A549 (cell line): ENCODE data around the gene SLC25A19. TPM values are rescaled to one million over a fixed set of nuclear protein-coding genes. Genes with fewer than 3 reads are reported as not detected.

Experiments used
- ATAC-seq, 2 experiments: fragments of 200-7000 bp in 1 of 2; fragments of >200 bp in 1 of 2; cut with Nextera tagmentation in 1 of 2; cut with Tn5 transposase in 1 of 2; 3 replicates each; pipeline versions ENCODE4 v1.8.0 to v1.9.1; 2018 to 2020; ENCODE audit warnings: mild to moderate bottlenecking in 1 of 2, moderate library complexity in 1 of 2
- CTCF ChIA-PET: fragments of 300-600 bp; sonication (Branson Sonifier 250); formaldehyde crosslinking; extraction: SDS; loops from one replicate; lab custom pipeline; 2021; ENCODE audit warnings: antibody characterized with exemption, inconsistent platforms; lab: Yijun Ruan, JAX
- POLR2A ChIA-PET: fragments of 350-600 bp; formaldehyde crosslinking; extraction: SDS; loops from one replicate; lab custom pipeline; 2021; ENCODE audit warnings: antibody characterized with exemption, inconsistent platforms; lab: Yijun Ruan, JAX
- DNase-seq, 2 experiments: peaks; one replicate each; pipeline versions ENCODE4 v3.0.0 to v3.0.0-alpha.2; 2011 to 2016; ENCODE audit warnings: low read depth in 1 of 2, low spot score in 1 of 2
- FAIRE-seq: peaks from 2 replicates; lab custom pipeline; 2011; peaks lifted over from hg19 to GRCh38; lab: Jason Lieb, UNC
- H3K27ac ChIP-seq, 2 experiments: fragments of >200 bp; sonication (Bioruptor Twin); formaldehyde crosslinking; 3 replicates each; pipeline ENCODE4 v1.5.1; 2016 to 2017
- H3K4me1 ChIP-seq: fragments of >200 bp; sonication (Bioruptor Twin); formaldehyde crosslinking; 3 replicates; pipeline ENCODE4 v1.6.1; 2016
- H3K4me2 ChIP-seq: fragments of >200 bp; sonication (Bioruptor Twin); formaldehyde crosslinking; 3 replicates; pipeline ENCODE4 v1.6.1; 2016
- H3K4me3 ChIP-seq: fragments of >200 bp; sonication (Bioruptor Twin); formaldehyde crosslinking; 3 replicates; pipeline ENCODE4 v1.5.1; 2016
- H3K9me3 ChIP-seq: fragments of >200 bp; sonication (Bioruptor Twin); formaldehyde crosslinking; 3 replicates; pipeline ENCODE4 v1.6.1; 2016
- CTCF ChIP-seq: fragments of >200 bp; sonication (Bioruptor Twin); formaldehyde crosslinking; IDR thresholded peaks from 3 replicates; pipeline ENCODE4 v1.5.1; 2016
- E2F6 ChIP-seq: IDR thresholded peaks from 2 replicates; pipeline ENCODE4 v1.6.1; 2012; ENCODE audit warnings: low read depth, borderline replicate concordance
- EHF ChIP-seq: fragments of 250-450 bp; sonication (Bioruptor Pico); IDR thresholded peaks from 2 replicates; pipeline ENCODE4 v1.5.0; 2020; ENCODE audit warnings: mild to moderate bottlenecking
- EHMT2 ChIP-seq: fragments of 200-600 bp; sonication (generic); IDR thresholded peaks from 2 replicates; pipeline ENCODE4 v1.6.1; 2016; ENCODE audit warnings: antibody characterized with exemption, low read depth, mild to moderate bottlenecking, moderate library complexity
- ELK1 ChIP-seq: fragments of 150-350 bp; IDR thresholded peaks from 2 replicates; pipeline ENCODE4 v1.6.1; 2014; ENCODE audit warnings: low read depth, mild to moderate bottlenecking, low read length
- FOSL2 ChIP-seq, 2 experiments: fragments of 450-650 bp in 1 of 2; fragments of >200 bp in 1 of 2; sonication (Bioruptor Twin) in 1 of 2; formaldehyde crosslinking; IDR thresholded peaks; 2 replicates each; pipeline versions ENCODE4 v1.5.0 to v1.6.1; 2016 to 2020; ENCODE audit warnings: mild to moderate bottlenecking in 1 of 2, moderate library complexity in 1 of 2
- HDAC2 ChIP-seq: fragments of 200-600 bp; sonication (generic); IDR thresholded peaks from 2 replicates; pipeline ENCODE4 v1.6.1; 2016
- HOXB13 ChIP-seq: fragments of 250-450 bp; sonication (Bioruptor Pico); IDR thresholded peaks from 2 replicates; pipeline ENCODE4 v1.5.0; 2020; ENCODE audit warnings: low read depth, mild to moderate bottlenecking, moderate library complexity
- JUN ChIP-seq, 2 experiments: fragments of >200 bp; sonication (Bioruptor Twin); formaldehyde crosslinking; IDR thresholded peaks; 2 replicates in 1 of 2; 3 replicates in 1 of 2; pipeline ENCODE4 v1.6.1; 2016 to 2017
- JUNB ChIP-seq: fragments of >200 bp; sonication (Bioruptor Twin); formaldehyde crosslinking; IDR thresholded peaks from 2 replicates; pipeline ENCODE4 v1.6.1; 2016
- MAZ ChIP-seq: fragments of 150-350 bp; IDR thresholded peaks from 2 replicates; pipeline ENCODE4 v1.6.1; 2014; ENCODE audit warnings: antibody characterized with exemption, low read depth, low read length, borderline replicate concordance
- PHF8 ChIP-seq: fragments of 200-600 bp; sonication (generic); IDR thresholded peaks from 2 replicates; pipeline ENCODE4 v1.6.1; 2016; ENCODE audit warnings: low read depth, mild to moderate bottlenecking, antibody characterized with exemption, moderate library complexity, borderline replicate concordance
- POLR2A ChIP-seq: IDR thresholded peaks from 2 replicates; pipeline ENCODE4 v1.6.1; 2012; ENCODE audit warnings: mild to moderate bottlenecking, low read length
- POLR2AphosphoS2 ChIP-seq: conservative IDR thresholded peaks from 2 replicates; pipeline ENCODE4 v1.6.1; 2012; ENCODE audit warnings: low read length, improper control_type of control experiment, inconsistent platforms
- RARB ChIP-seq: fragments of 250-450 bp; sonication (Bioruptor Pico); IDR thresholded peaks from 2 replicates; pipeline ENCODE4 v1.8.0; 2021; ENCODE audit warnings: mild to moderate bottlenecking, moderate library complexity
- REST ChIP-seq: fragments of 200-600 bp; sonication (generic); IDR thresholded peaks from 2 replicates; pipeline ENCODE4 v1.6.1; 2016; ENCODE audit warnings: antibody characterized with exemption, mild to moderate bottlenecking, moderate library complexity
- RNF2 ChIP-seq: fragments of 200-600 bp; sonication (generic); IDR thresholded peaks from 2 replicates; pipeline ENCODE4 v1.6.1; 2016; ENCODE audit warnings: low read depth, mild to moderate bottlenecking, antibody characterized with exemption, moderate library complexity, borderline replicate concordance
- SREBF2 ChIP-seq: fragments of 450-650 bp; IDR thresholded peaks from 2 replicates; pipeline ENCODE4 v1.6.1; 2014; ENCODE audit warnings: mild to moderate bottlenecking, moderate library complexity
- ZC3H11A ChIP-seq: fragments of 450-650 bp; IDR thresholded peaks from 2 replicates; pipeline ENCODE4 v1.6.1; 2014; ENCODE audit warnings: antibody characterized with exemption, mild to moderate bottlenecking
- WGBS: methylation state at CpG from one replicate; pipeline ENCODE4 v1.1.6; 2017; ENCODE audit errors: missing lambda C conversion rate; 5-methylcytosine and 5-hydroxymethylcytosine counted together
- polyA plus RNA-seq, 4 experiments: library from polyadenylated mRNA; depleted of rRNA in 3 of 4; stranded (reverse); fragments of >200 nt; fragmentation: RNase III in 1 of 4; extraction: RNeasy Plus Mini Kit Qiagen cat#74134 plus additional on column Dnase treatment in 1 of 4; gene quantifications; 2 replicates in 3 of 4; 3 replicates in 1 of 4; pipeline ENCODE4 v1.2.3, GENCODE V29; 2011 to 2017

Gene SLC25A19
- polyA plus RNA-seq, 2 of the 4 experiments (the other 2 are of a cell fraction), result 14.9 to 15.3 TPM

GRCh38 chr17:75338335-75338734 lies 49.1 kb upstream of the SLC25A19 start:
- 77% methylated on average over 6 of the region's 6 CpGs for WGBS
- no peak for ATAC-seq

More at GRCh38 chr17:75338335-75338734, 49.1 kb upstream of the SLC25A19 start:
- POLR2A ChIA-PET, result no interaction called here
- H3K9me3 ChIP-seq, result no peaks in the 10 kb centered on the region
- no peak overlapping the region for H3K27ac ChIP-seq
- H3K4me1 ChIP-seq, result no peaks in the 10 kb centered on the region
- H3K4me3 ChIP-seq, result no peak overlapping the region
- FAIRE-seq (no peak), DNase-seq (no peak)
- H3K4me2 ChIP-seq, result no peak overlapping the region
- TF ChIP-seq JUNB (no peak), E2F6 (no peak), POLR2AphosphoS2 (no peak), FOSL2 (IDR thresholded peaks at IDR 0.05) (no peak), FOSL2 (CRISPR knock-in tag; IDR thresholded peaks at IDR 0.05) (no peak), RARB (CRISPR knock-in tag) (no peak), EHF (CRISPR knock-in tag) (no peak), SREBF2 (no peak), HOXB13 (CRISPR knock-in tag) (no peak), EHMT2 (no peak), JUN (IDR thresholded peaks at IDR 0.05) (no peak), REST (no peak), CTCF (no peak), ELK1 (no peak), PHF8 (no peak), RNF2 (no peak), MAZ (no peak), HDAC2 (no peak), ZC3H11A (no peak), POLR2A (no peak)
- CTCF ChIA-PET, result interaction anchor here (0.7 to 4.6 kb wide), 3 partner anchors 14 to 295 kb away, joined by 3 to 31 read pairs (median 3); partner anchors contain the start of gene SMIM5
